22Rv1 (cell line): ENCODE measurements around the gene BPIFB4.

Experiments used
- ZFX ChIP-seq: fragments of 450-650 bp; IDR thresholded peaks from 2 replicates; pipeline ENCODE4 v1.6.1; 2017; ENCODE audit warnings: antibody characterized with exemption, borderline replicate concordance
- TF ChIP-seq, protein P1 (sequence below): fragments of 450-650 bp; IDR thresholded peaks from 2 replicates; pipeline ENCODE4 v1.5.1; 2017; ENCODE audit warnings: mild to moderate bottlenecking

DNA sequence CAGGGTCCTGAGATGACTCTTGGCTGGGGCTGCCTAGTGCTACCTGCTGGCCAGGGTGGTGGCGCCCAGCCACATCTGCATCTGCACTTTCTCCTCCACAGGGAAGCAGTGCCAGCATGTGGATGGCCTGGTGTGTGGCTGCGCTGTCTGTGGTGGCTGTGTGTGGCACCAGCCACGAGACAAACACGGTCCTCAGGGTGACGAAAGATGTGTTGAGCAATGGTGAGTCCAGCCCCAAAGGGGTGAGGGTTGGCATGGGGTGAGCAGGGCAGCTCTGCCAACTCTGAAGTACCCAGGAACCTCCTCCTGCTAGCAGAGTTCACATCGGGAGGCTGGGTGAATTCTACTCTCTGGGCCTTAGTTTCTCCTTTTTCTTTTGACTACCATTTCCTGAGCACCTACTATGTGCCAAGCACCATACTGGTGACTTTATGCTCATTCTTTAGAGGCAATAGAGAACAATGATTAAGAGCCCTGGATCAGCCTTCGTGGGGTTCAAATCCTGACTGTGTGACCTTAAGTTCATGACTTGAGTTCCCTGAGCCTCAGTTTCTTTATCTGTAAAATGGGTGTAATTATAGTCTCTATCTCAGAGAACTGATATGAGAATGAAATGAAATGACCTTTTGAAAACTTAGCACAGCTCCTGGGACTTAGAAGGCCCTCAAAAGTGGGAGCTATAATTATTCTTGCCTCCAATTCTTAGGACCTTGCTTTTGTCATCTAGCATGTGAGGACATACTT is 2.1 kb downstream of the BPIFB4 start:
- TF ChIP-seq, protein P1, sequence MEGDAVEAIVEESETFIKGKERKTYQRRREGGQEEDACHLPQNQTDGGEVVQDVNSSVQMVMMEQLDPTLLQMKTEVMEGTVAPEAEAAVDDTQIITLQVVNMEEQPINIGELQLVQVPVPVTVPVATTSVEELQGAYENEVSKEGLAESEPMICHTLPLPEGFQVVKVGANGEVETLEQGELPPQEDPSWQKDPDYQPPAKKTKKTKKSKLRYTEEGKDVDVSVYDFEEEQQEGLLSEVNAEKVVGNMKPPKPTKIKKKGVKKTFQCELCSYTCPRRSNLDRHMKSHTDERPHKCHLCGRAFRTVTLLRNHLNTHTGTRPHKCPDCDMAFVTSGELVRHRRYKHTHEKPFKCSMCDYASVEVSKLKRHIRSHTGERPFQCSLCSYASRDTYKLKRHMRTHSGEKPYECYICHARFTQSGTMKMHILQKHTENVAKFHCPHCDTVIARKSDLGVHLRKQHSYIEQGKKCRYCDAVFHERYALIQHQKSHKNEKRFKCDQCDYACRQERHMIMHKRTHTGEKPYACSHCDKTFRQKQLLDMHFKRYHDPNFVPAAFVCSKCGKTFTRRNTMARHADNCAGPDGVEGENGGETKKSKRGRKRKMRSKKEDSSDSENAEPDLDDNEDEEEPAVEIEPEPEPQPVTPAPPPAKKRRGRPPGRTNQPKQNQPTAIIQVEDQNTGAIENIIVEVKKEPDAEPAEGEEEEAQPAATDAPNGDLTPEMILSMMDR = no peak
- no peak for TF ChIP-seq ZFX
